ENCODE measurements around the gene TBC1D22B. TPM values are rescaled to one million over a fixed set of nuclear protein-coding genes. Genes with fewer than 3 reads are reported as not detected.

Gene TBC1D22B, protein sequence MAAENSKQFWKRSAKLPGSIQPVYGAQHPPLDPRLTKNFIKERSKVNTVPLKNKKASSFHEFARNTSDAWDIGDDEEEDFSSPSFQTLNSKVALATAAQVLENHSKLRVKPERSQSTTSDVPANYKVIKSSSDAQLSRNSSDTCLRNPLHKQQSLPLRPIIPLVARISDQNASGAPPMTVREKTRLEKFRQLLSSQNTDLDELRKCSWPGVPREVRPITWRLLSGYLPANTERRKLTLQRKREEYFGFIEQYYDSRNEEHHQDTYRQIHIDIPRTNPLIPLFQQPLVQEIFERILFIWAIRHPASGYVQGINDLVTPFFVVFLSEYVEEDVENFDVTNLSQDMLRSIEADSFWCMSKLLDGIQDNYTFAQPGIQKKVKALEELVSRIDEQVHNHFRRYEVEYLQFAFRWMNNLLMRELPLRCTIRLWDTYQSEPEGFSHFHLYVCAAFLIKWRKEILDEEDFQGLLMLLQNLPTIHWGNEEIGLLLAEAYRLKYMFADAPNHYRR
- total RNA-seq (2022; extraction: Qiagen RNA extraction; ENCODE audit: low read depth), result 6.0 to 7.1 TPM (median 6.8 TPM) in 5 replicates

GRCh38 chr6:37257634-37258404 lies at the start of gene TBC1D22B, which contains the start of gene TMEM217:
Gene TBC1D22B, plus strand, starts transcription at chr6:37257772. Its CDS starts 146 bp downstream, at chr6:37257918.
Gene TMEM217, minus strand, starts transcription at chr6:37258144. Its CDS starts 39,114 bp downstream, at chr6:37219030.

DNA sequence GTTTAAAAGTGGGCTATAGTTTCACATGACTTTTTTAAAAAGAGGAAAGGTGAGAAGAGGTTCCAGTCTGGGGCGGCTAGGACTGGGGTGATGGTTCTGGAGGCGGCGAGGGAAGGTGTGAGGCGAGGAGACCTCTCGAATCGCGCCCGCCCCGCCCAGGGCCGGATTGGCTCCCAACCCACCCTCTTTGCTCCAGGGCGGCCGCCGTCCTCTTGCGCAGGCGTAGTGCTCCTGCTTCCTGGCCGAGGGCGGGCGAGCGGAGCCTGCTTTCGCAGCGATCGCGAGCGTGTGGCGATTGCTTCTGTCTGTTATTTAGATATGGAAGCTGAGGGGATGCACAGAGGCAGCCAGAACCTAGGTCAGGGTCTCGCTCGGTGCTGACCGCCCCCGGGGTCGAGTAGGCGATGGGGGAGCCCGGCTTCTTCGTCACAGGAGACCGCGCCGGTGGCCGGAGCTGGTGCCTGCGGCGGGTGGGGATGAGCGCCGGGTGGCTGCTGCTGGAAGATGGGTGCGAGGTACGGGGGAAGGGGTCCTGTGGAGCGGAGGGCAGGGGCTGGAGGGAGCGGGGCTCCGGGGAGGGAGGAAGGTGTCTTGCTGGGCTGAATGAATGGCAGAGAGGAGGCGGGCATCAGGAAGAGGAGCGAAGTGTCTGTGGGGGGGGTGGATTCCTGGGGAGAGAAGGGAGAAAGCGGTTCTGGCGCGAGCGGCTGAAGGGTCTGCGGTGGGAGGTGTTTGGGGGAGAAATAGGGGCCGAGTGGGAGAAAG lies 96.4 kb downstream of the TBC1D22B start, which contains the start of gene RNF8:
TSS of gene RNF8 (plus strand) at position 223 of the 765 bp plus-strand sequence. CDS start at position 405, 182 bp downstream.

Other genes starting within 250 kb of the TBC1D22B start
- 13.9 to 20.7 TPM (median 20.5 TPM) in 5 replicates for gene PIM1, start 87.6 kb upstream of the TBC1D22B start, total RNA-seq (2022; extraction: Qiagen RNA extraction; ENCODE audit: low read depth)
- gene TMEM217, start 372 bp downstream of the TBC1D22B start, total RNA-seq (2022; extraction: Qiagen RNA extraction; ENCODE audit: low read depth), result 0.38 to 1.2 TPM (median 0.99 TPM) in 5 replicates
- 21.7 to 25.3 TPM (median 22.9 TPM) in 5 replicates for gene RNF8, start 96.2 kb downstream of the TBC1D22B start, total RNA-seq (2022; extraction: Qiagen RNA extraction; ENCODE audit: low read depth)
- gene CMTR1, start 175.4 kb downstream of the TBC1D22B start, total RNA-seq (2022; extraction: Qiagen RNA extraction; ENCODE audit: low read depth), result 15.1 to 17.7 TPM (median 17.5 TPM) in 5 replicates
- 42.1 to 54.4 TPM (median 46.6 TPM) in 5 replicates for gene CCDC167, start 242.1 kb downstream of the TBC1D22B start, total RNA-seq (2022; extraction: Qiagen RNA extraction; ENCODE audit: low read depth)

Measured in A549 treated with CpdA at 1 μM for 4 hours (cell line).